Measurements from ENCODE around the gene FGFBP3. TPM values are rescaled to one million over a fixed set of nuclear protein-coding genes. Genes with fewer than 3 reads are reported as not detected.

The FGFBP3 gene
- total RNA-seq, 1 experiment from 2014 or later: 1.5 TPM

GRCh38 chr10:91955114-91955513, 45.8 kb upstream of the FGFBP3 start:
- POLR2A ChIA-PET: no interaction called here
- ATAC-seq (no peak), DNase-seq (ENCODE audit: low read depth, low spot score) (no peak)
- Histone ChIP-seq H3K4me1 (ENCODE audit: control insufficient read depth, insufficient read depth, low read length) (no peaks in the 10 kb centered on the region), H3K27me3 (ENCODE audit: control insufficient read depth, insufficient read depth, low read length) (no peaks in the 10 kb centered on the region), H3K36me3 (ENCODE audit: control insufficient read depth, insufficient read depth, low read length) (peaks cover 32% of the 10 kb centered on the region), H3K27ac (ENCODE audit: low read length) (no peak overlapping the region), H3K9me3 (ENCODE audit: control insufficient read depth, insufficient read depth, low read depth, low read length) (no peaks in the 10 kb centered on the region), H3K4me3 (ENCODE audit: low read depth in 2 of 2, low read length in 2 of 2) (no peak overlapping the region)
- intact Hi-C loops (cut with micrococcal nuclease; ENCODE audit: unreplicated experiment) (no loop called here), in situ Hi-C loops (cut with HindIII; ENCODE audit: low pct_unique_long_range_greater_than_20kb, low sequenced_read_pairs) (no loop called here)
- TF ChIP-seq REST (IDR thresholded peaks at IDR 0.05; ENCODE audit: insufficient read depth in 1 of 2, low read depth in 2 of 2, low read length in 1 of 2) (no peak), POLR2AphosphoS5 (IDR thresholded peaks at IDR 0.05; ENCODE audit: low read depth, low read length) (no peak), SIN3A (IDR thresholded peaks at IDR 0.05; ENCODE audit: borderline replicate concordance, insufficient read depth, low read depth, low read length) (no peak), TCF7L2 (IDR thresholded peaks at IDR 0.05; ENCODE audit: low read depth, low read length) (no peak), CTCF (IDR thresholded peaks at IDR 0.05) (no peak)
- TSS peak; percentile 8 for BruUV-seq (replicated peaks)
- CTCF ChIA-PET: no interaction called here

GRCh38 chr10:91953600-91954160, 44.4 kb upstream of the FGFBP3 start:
- Histone ChIP-seq H3K4me1 (ENCODE audit: control insufficient read depth, insufficient read depth, low read length) (no peaks in the 10 kb centered on the region), H3K27ac (ENCODE audit: low read length) (no peak overlapping the region), H3K27me3 (ENCODE audit: control insufficient read depth, insufficient read depth, low read length) (no peaks in the 10 kb centered on the region), H3K36me3 (ENCODE audit: control insufficient read depth, insufficient read depth, low read length) (peaks cover 21% of the 10 kb centered on the region), H3K9me3 (ENCODE audit: control insufficient read depth, insufficient read depth, low read depth, low read length) (no peaks in the 10 kb centered on the region), H3K4me3 (ENCODE audit: low read depth in 2 of 2, low read length in 2 of 2) (no peak overlapping the region)
- DNase-seq (ENCODE audit: low read depth, low spot score) (no peak), ATAC-seq (no peak)
- TSS peak; percentile 22 for BruUV-seq (replicated peaks)
- in situ Hi-C loops (cut with HindIII; ENCODE audit: low pct_unique_long_range_greater_than_20kb, low sequenced_read_pairs): no loop called here
- intact Hi-C loops (cut with micrococcal nuclease; ENCODE audit: unreplicated experiment): no loop called here
- CTCF ChIA-PET: no interaction called here
- TF ChIP-seq REST (IDR thresholded peaks at IDR 0.05; ENCODE audit: insufficient read depth in 1 of 2, low read depth in 2 of 2, low read length in 1 of 2): no peak
- no peak for TF ChIP-seq SIN3A (IDR thresholded peaks at IDR 0.05; ENCODE audit: borderline replicate concordance, insufficient read depth, low read depth, low read length)
- TF ChIP-seq POLR2AphosphoS5 (IDR thresholded peaks at IDR 0.05; ENCODE audit: low read depth, low read length): no peak
- TF ChIP-seq CTCF (IDR thresholded peaks at IDR 0.05): no peak
- no peak for TF ChIP-seq TCF7L2 (IDR thresholded peaks at IDR 0.05; ENCODE audit: low read depth, low read length)
- POLR2A ChIA-PET: no interaction called here

Data from Panc1 (cell line).